HepG2 (cell line): Measurements from ENCODE around the gene SSC5D. TPM values are rescaled to one million over a fixed set of nuclear protein-coding genes. Genes with fewer than 3 reads are reported as not detected.

Experiments used
- BCL3 ChIP-seq: sonication (generic); formaldehyde crosslinking; IDR thresholded peaks from 2 replicates; pipeline ENCODE4 v1.5.1; 2020; ENCODE audit warnings: mild to moderate bottlenecking, missing genetic modification reagents, moderate library complexity
- IKZF4 ChIP-seq: sonication (generic); formaldehyde crosslinking; IDR thresholded peaks from 2 replicates; pipeline ENCODE4 v1.5.1; 2020; ENCODE audit warnings: borderline replicate concordance, mild to moderate bottlenecking, low read depth, missing genetic modification reagents; ENCODE audit errors: not compliant biosample characterization
- KDM6A ChIP-seq: IDR thresholded peaks from 2 replicates; pipeline ENCODE4 v1.6.1; 2016; ENCODE audit warnings: low read depth
- RBM22 ChIP-seq: fragments of 200-400 bp; formaldehyde crosslinking; optimal IDR thresholded peaks from 2 replicates; pipeline ENCODE3; 2017; ENCODE audit warnings: mild to moderate bottlenecking, low read length, moderate library complexity
- SALL1 ChIP-seq: sonication (generic); formaldehyde crosslinking; IDR thresholded peaks from 2 replicates; pipeline ENCODE4 v1.8.0; 2022; ENCODE audit warnings: mild to moderate bottlenecking, missing genetic modification reagents
- STAG1 ChIP-seq: sonication (generic); formaldehyde crosslinking; IDR thresholded peaks from 2 replicates; pipeline ENCODE4 v1.4.0; 2020; ENCODE audit warnings: missing genetic modification reagents
- ZFP62 ChIP-seq: sonication (generic); formaldehyde crosslinking; IDR thresholded peaks from 2 replicates; pipeline ENCODE4 v1.4.0; 2020; ENCODE audit warnings: missing genetic modification reagents
- ZFP91 ChIP-seq: sonication (generic); formaldehyde crosslinking; IDR thresholded peaks from 2 replicates; pipeline ENCODE4 v1.9.0; 2022; ENCODE audit warnings: missing genetic modification reagents, mild to moderate bottlenecking, borderline replicate concordance
- ZFY ChIP-seq: sonication (generic); formaldehyde crosslinking; IDR thresholded peaks from 2 replicates; pipeline ENCODE4 v1.4.0; 2020; ENCODE audit warnings: missing genetic modification reagents
- ZNF10 ChIP-seq: sonication (generic); formaldehyde crosslinking; IDR thresholded peaks from 2 replicates; pipeline ENCODE4 v1.4.0; 2020; ENCODE audit warnings: mild to moderate bottlenecking, low read depth, missing genetic modification reagents, borderline replicate concordance
- ZNF280D ChIP-seq: sonication (generic); formaldehyde crosslinking; IDR thresholded peaks from 2 replicates; pipeline ENCODE4 v1.5.1; 2020; ENCODE audit warnings: mild to moderate bottlenecking, missing genetic modification reagents
- ZNF496 ChIP-seq: sonication (generic); formaldehyde crosslinking; IDR thresholded peaks from 2 replicates; pipeline ENCODE4 v1.8.1; 2023; ENCODE audit warnings: mild to moderate bottlenecking, moderate library complexity, missing genetic modification reagents; ENCODE audit not compliant: insufficient replicate concordance
- ZNF646 ChIP-seq: sonication (generic); formaldehyde crosslinking; IDR thresholded peaks from 2 replicates; pipeline ENCODE4 v1.9.0; 2021; ENCODE audit warnings: mild to moderate bottlenecking, missing genetic modification reagents
- polyA plus RNA-seq, 8 experiments: library from polyadenylated mRNA; depleted of rRNA in 3 of 8; stranded (reverse) in 7 of 8; unstranded in 1 of 8; fragments of >200 nt; fragmentation: Illumina TruSeq in 4 of 8; extraction: Trizol in 4 of 8; gene quantifications; 2 replicates each; pipeline versions ENCODE4 v1.2.1 to v1.2.3, GENCODE V29; 2011 to 2016; ENCODE audit warnings: low read depth in 4 of 8, missing spikeins in 1 of 8, mixed read lengths in 1 of 8; ENCODE audit not compliant: insufficient read depth in 1 of 8
- total RNA-seq, 5 experiments: library from RNA; depleted of rRNA; stranded (reverse); fragments of >200 nt; fragmentation: Illumina TruSeq; extraction: Trizol; gene quantifications; 2 replicates each; pipeline ENCODE4 v1.2.3, GENCODE V29; 2016; ENCODE audit warnings: low read depth in 1 of 5

Gene SSC5D
- total and polyA plus RNA-seq, 2 of the 13 experiments (the other 11 are each of a cell fraction or from before 2014, with no cell fraction given), result not detected

GRCh38 chr19:55546822-55547614 lies 58.8 kb downstream of the SSC5D start (continued):
- TF ChIP-seq BCL3 (CRISPR knock-in tag) (no peak), KDM6A (no peak), ZNF10 (CRISPR knock-in tag) (no peak), ZNF280D (CRISPR knock-in tag) (no peak), IKZF4 (CRISPR knock-in tag) (no peak), RBM22 (no peak), SALL1 (CRISPR knock-in tag) (peak; percentile 20; the same call in 1 of the 2 replicates), ZNF646 (no peak), ZFP62 (no peak), ZNF496 (CRISPR knock-in tag) (no peak), STAG1 (CRISPR knock-in tag) (no peak), ZFY (0 out of 2 replicates have a peak, but pooled peaks have one; percentile 25), ZFP91 (0 out of 2 replicates have a peak, but pooled peaks have one; percentile 38)
